HG02610 (cell line): ENCODE measurements around the gene RPL18.

ENCODE experiments used
- ATAC-seq: cut with Tn5 transposase; IDR thresholded peaks from one replicate; pipeline ENCODE4 v1.9.1; 2021; ENCODE audit warnings: mild to moderate bottlenecking, moderate library complexity; ENCODE audit not compliant: unreplicated experiment

The RPL18 gene

GRCh38 chr19:48630296-48631063 is 11.5 kb upstream of the RPL18 start:
- no peak for ATAC-seq

- ATAC-seq, result no peak
Measured at GRCh38 chr19:48629599-48630295, 10.8 kb upstream of the RPL18 start.

GRCh38 chr19:48629297-48629598 is 10.3 kb upstream of the RPL18 start:
- ATAC-seq, result no peak

GRCh38 chr19:48628486-48629296 is 9.7 kb upstream of the RPL18 start:
- no peak for ATAC-seq

GRCh38 chr19:48627865-48628314 is 8.9 kb upstream of the RPL18 start:
- ATAC-seq, result no peak

- no peak for ATAC-seq
Measured at GRCh38 chr19:48627201-48627864, 8.4 kb upstream of the RPL18 start.

- no peak for ATAC-seq
Measured at GRCh38 chr19:48625891-48626327, 6.9 kb upstream of the RPL18 start.

GRCh38 chr19:48624791-48625723 is 6.1 kb upstream of the RPL18 start:
- ATAC-seq, result no peak

GRCh38 chr19:48624067-48624594 is 5.2 kb upstream of the RPL18 start:
- ATAC-seq, result peak; percentile 69

- ATAC-seq, result no peak
Measured at GRCh38 chr19:48623556-48624066, 4.6 kb upstream of the RPL18 start.

GRCh38 chr19:48619692-48620585 is 961 bp upstream of the RPL18 start:
- no peak for ATAC-seq

- no peak for ATAC-seq
Measured at GRCh38 chr19:48618278-48618915, 581 bp downstream of the RPL18 start.

- no peak for ATAC-seq
Measured at GRCh38 chr19:48617146-48617937, 1.6 kb downstream of the RPL18 start.

GRCh38 chr19:48616491-48617056 is 2.4 kb downstream of the RPL18 start:
- ATAC-seq, result no peak

GRCh38 chr19:48616041-48616436 is 2.9 kb downstream of the RPL18 start:
- no peak for ATAC-seq

GRCh38 chr19:48615231-48616040 is 3.5 kb downstream of the RPL18 start:
- no peak for ATAC-seq
